PC-9 (cell line): ENCODE measurements around the gene GPR32. TPM values are rescaled to one million over a fixed set of nuclear protein-coding genes. Genes with fewer than 3 reads are reported as not detected.

Experiments used
- BruUV-seq: library from RNA; stranded (reverse); fragments of 400-500 nt; replicated peaks from 2 replicates; lab custom pipeline; 2021; lab: Mats Ljungman, UMichigan
- CTCF ChIA-PET: fragments of 300-600 bp; sonication (Branson Sonifier 250); formaldehyde crosslinking; loops from one replicate; lab custom pipeline; 2022; ENCODE audit warnings: antibody characterized with exemption; lab: Charles Lee
- POLR2A ChIA-PET: fragments of 300-600 bp; sonication (Branson Sonifier 250); formaldehyde crosslinking; loops from one replicate; lab custom pipeline; 2022; ENCODE audit warnings: antibody characterized with exemption; ENCODE audit not compliant: unreplicated experiment; lab: Charles Lee
- DNase-seq, 2 experiments: peaks; one replicate each; pipeline versions ENCODE4 v3.0.0 to v3.0.0-alpha.2; 2015 to 2022; ENCODE audit warnings: mixed read lengths in 1 of 2
- H2AFZ ChIP-seq: fragments of 200-600 bp; sonication (generic); 2 replicates; pipeline ENCODE4 v1.8.1; 2017; ENCODE audit warnings: antibody characterized with exemption
- H3F3A ChIP-seq: fragments of 200-600 bp; sonication (generic); 2 replicates; pipeline ENCODE4 v1.8.1; 2017; ENCODE audit warnings: antibody characterized with exemption, mild to moderate bottlenecking, low read depth; ENCODE audit not compliant: insufficient read depth
- H3K27ac ChIP-seq: fragments of 200-600 bp; sonication (generic); 2 replicates; pipeline ENCODE4 v1.6.1; 2016; ENCODE audit warnings: mixed run types
- H3K27me3 ChIP-seq: fragments of 200-600 bp; sonication (generic); 2 replicates; pipeline ENCODE4 v1.6.1; 2016; ENCODE audit warnings: low read depth, mixed run types; ENCODE audit not compliant: insufficient read depth
- H3K36me3 ChIP-seq: fragments of 200-600 bp; sonication (generic); 2 replicates; pipeline ENCODE4 v1.6.1; 2016; ENCODE audit warnings: low read depth, mixed run types
- H3K4me1 ChIP-seq: fragments of 200-600 bp; sonication (generic); replicated peaks from 2 replicates; pipeline ENCODE4 v1.6.1; 2016; ENCODE audit warnings: mixed run types; ENCODE audit not compliant: insufficient read depth
- H3K4me2 ChIP-seq: fragments of 200-600 bp; sonication (generic); 2 replicates; pipeline ENCODE4 v1.6.1; 2017; ENCODE audit warnings: mixed run types
- H3K4me3 ChIP-seq: fragments of 200-600 bp; sonication (generic); 2 replicates; pipeline ENCODE4 v1.6.1; 2016; ENCODE audit warnings: mixed run types
- H3K79me2 ChIP-seq: fragments of 200-600 bp; sonication (generic); 2 replicates; pipeline ENCODE4 v1.6.1; 2017; ENCODE audit warnings: low read depth, mixed run types
- H3K9me2 ChIP-seq: fragments of 200-600 bp; sonication (generic); 2 replicates; pipeline ENCODE4 v1.8.1; 2017; ENCODE audit warnings: mild to moderate bottlenecking; ENCODE audit not compliant: insufficient read depth
- H3K9me3 ChIP-seq: fragments of 200-600 bp; sonication (generic); 2 replicates; pipeline ENCODE4 v1.8.1; 2016; ENCODE audit warnings: low read depth; ENCODE audit not compliant: insufficient read depth
- H4K20me1 ChIP-seq: fragments of 200-600 bp; sonication (generic); 2 replicates; pipeline ENCODE4 v1.8.1; 2017; ENCODE audit not compliant: insufficient read depth
- EZH2 ChIP-seq: fragments of 200-600 bp; sonication (generic); IDR thresholded peaks from 2 replicates; pipeline ENCODE4 v1.8.0; 2017; ENCODE audit warnings: antibody characterized with exemption, low read depth
- intact Hi-C: fragments of 100-400 bp; cut with micrococcal nuclease; formaldehyde crosslinking; loops from one replicate; pipeline ENCODE4 v1.10.0; 2022; ENCODE audit not compliant: unreplicated experiment
- total RNA-seq: library from RNA; stranded (reverse); gene quantifications from 2 replicates; pipeline ENCODE4 v1.2.3, GENCODE V29; 2021
- TF ChIP-seq, protein P1 (sequence below): fragments of 200-600 bp; sonication (generic); conservative IDR thresholded peaks from 2 replicates; pipeline ENCODE4 v1.6.1; 2017; ENCODE audit warnings: mixed run types, antibody characterized with exemption, mild to moderate bottlenecking, moderate library complexity

Gene GPR32
- total RNA-seq, 1 experiment from 2014 or later: not detected

- no peak overlapping the region for H3K27ac ChIP-seq
These were observed 25.9 kb downstream of the GPR32 start for GRCh38 chr19:50796128-50796633.

DNA sequence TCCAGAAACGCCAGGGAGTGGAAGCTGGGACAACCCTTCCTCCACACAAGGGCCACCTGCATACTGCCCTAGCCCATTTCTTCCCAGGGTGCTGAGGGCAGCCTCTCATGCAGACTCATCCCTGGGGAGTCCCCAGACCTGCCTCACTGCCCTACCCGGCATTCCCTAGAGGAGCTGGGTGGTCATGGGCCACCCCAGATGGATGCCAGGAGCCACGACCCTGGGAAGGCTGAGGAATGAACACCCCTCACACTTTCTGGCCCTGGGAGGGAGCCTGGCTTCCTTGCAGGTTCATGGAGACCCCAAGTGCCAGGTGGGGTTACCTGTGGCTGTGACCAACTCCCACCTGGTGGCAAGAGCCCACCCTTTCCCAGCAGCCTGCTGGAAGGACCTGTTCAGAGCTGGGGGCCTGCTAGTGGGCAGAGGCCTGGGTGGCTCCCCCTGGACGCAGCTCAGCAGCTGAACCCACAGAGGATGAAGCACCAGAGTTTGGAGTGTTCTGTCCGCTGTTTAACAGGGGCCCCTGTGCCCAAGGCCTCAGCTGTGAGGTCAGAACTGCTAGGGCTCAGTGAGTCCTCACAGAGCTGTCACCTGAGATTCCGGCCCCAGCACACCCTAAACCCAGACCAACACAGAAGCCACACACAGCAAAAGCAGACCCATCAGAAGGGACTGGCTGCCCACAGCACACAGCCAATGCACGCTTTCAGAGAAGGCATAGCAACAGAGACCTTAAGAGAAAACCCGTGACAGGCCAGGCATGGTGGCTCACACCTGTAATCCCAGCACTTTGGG lies 26.6 kb downstream of the GPR32 start:
- no peak for DNase-seq
- Histone ChIP-seq H3K79me2 (peaks cover 24% of the 10 kb centered on the region), H3K9me3 (no peaks in the 10 kb centered on the region), H3K4me2 (no peak overlapping the region), H3K36me3 (peaks cover 32% of the 10 kb centered on the region), H3K9me2 (no peaks in the 10 kb centered on the region), H3K27me3 (no peaks in the 10 kb centered on the region), H3F3A (peaks cover 91% of the 10 kb centered on the region), H4K20me1 (peaks cover 65% of the 10 kb centered on the region), H3K27ac (no peak overlapping the region), H2AFZ (no peak overlapping the region), H3K4me1 (0 out of 2 replicates have a peak, but pooled peaks cover 2% of the 10 kb centered on the region), H3K4me3 (no peak overlapping the region)
- POLR2A ChIA-PET: no interaction called here
- TF ChIP-seq, protein P1, sequence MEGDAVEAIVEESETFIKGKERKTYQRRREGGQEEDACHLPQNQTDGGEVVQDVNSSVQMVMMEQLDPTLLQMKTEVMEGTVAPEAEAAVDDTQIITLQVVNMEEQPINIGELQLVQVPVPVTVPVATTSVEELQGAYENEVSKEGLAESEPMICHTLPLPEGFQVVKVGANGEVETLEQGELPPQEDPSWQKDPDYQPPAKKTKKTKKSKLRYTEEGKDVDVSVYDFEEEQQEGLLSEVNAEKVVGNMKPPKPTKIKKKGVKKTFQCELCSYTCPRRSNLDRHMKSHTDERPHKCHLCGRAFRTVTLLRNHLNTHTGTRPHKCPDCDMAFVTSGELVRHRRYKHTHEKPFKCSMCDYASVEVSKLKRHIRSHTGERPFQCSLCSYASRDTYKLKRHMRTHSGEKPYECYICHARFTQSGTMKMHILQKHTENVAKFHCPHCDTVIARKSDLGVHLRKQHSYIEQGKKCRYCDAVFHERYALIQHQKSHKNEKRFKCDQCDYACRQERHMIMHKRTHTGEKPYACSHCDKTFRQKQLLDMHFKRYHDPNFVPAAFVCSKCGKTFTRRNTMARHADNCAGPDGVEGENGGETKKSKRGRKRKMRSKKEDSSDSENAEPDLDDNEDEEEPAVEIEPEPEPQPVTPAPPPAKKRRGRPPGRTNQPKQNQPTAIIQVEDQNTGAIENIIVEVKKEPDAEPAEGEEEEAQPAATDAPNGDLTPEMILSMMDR: no peak
- no peak for TF ChIP-seq EZH2
- CTCF ChIA-PET: no interaction called here
- intact Hi-C loops: no loop called here
- no TSS peak for BruUV-seq

More at GRCh38 chr19:50796128-50796633, 25.9 kb downstream of the GPR32 start:
- Histone ChIP-seq H3K4me3 (no peak overlapping the region), H3K9me3 (no peaks in the 10 kb centered on the region), H3K27me3 (no peaks in the 10 kb centered on the region), H3K79me2 (peaks cover 18% of the 10 kb centered on the region), H4K20me1 (peaks cover 60% of the 10 kb centered on the region), H3K36me3 (peaks cover 28% of the 10 kb centered on the region), H3F3A (peaks cover 85% of the 10 kb centered on the region), H2AFZ (no peak overlapping the region), H3K9me2 (no peaks in the 10 kb centered on the region), H3K4me1 (no peaks in the 10 kb centered on the region), H3K4me2 (no peak overlapping the region)
- DNase-seq: no peak
- intact Hi-C loops: no loop called here
- no TSS peak for BruUV-seq
- ChIA-PET CTCF (interaction anchor here (0.6 kb wide), 1 partner anchor 184 kb away, joined by 8 read pairs; no protein-coding TSS in a partner anchor), POLR2A (no interaction called here)
- TF ChIP-seq, protein P1: no peak
- no peak for TF ChIP-seq EZH2

GRCh38 chr19:50797429-50797780 lies 27.1 kb downstream of the GPR32 start:
- Histone ChIP-seq H3K9me2 (no peaks in the 10 kb centered on the region), H3K4me1 (peaks cover 7% of the 10 kb centered on the region), H3K79me2 (peaks cover 30% of the 10 kb centered on the region), H2AFZ (no peak overlapping the region), H3K27ac (no peak overlapping the region), H3K27me3 (no peaks in the 10 kb centered on the region), H3K36me3 (peaks cover 37% of the 10 kb centered on the region), H3F3A (peaks cover 95% of the 10 kb centered on the region), H3K4me2 (no peak overlapping the region), H4K20me1 (peaks cover 71% of the 10 kb centered on the region), H3K4me3 (no peak overlapping the region), H3K9me3 (no peaks in the 10 kb centered on the region)
- BruUV-seq: no TSS peak
- intact Hi-C loops: no loop called here
- TF ChIP-seq, protein P1: no peak
- no peak for TF ChIP-seq EZH2
- CTCF ChIA-PET: no interaction called here
- POLR2A ChIA-PET: no interaction called here
- no peak for DNase-seq
